ENCODE results near the gene HOXA9.
A peak's percentile ranks its signal among the peaks of the same experiment; 100 is the strongest.

Gene HOXA9

DNA sequence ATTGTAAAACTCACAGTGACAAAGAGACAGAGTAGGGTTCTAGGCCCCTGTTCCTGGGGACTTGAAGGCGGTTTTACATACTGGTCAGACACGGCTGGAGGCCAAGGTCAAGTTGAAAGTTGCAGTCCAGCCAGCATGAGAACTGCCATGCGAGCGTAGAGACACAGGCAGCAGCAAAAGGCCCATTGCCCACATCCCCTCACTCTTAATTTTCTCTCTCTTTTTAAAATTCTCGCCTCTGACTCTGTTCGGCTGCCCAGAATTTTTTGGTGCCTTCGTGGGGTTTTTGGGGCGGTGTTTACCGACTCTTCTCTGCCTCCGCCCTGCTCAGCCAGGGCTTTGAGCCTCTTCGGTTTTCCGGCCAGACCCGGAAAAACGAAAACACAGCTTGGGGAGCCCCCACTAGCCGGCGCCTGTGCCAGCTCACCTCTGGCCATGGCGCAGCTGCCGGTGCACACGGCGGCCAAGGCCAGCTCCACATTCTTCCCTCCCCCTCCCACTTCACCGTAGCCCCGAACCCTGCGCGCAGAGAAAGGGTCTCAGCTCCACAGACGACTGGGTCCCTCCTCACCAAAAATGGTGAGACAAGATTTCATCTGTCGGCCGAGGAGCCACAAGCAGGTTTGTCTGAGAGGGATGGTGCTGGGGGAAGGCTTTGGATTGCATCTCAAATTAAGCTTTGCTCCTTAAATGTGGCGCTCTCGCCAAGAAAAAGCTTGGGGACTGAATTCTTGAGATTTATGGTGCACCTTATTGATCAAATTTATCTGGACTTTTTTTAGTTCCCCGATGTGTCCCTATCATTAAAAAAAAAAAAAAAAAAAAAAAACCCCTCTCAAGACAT is 36.9 kb upstream of the HOXA9 start:
- Histone ChIP-seq H2BK120ac (ENCODE audit: low read depth, low read length) (no peak overlapping the region), H2BK12ac (ENCODE audit: low read length) (no peak overlapping the region), H2AFZ (ENCODE audit: low read length) (no peak overlapping the region), H3K23ac (ENCODE audit: low read depth, low read length, poor library complexity) (peak overlapping the region; percentile 13), H3K9me3 (replicated peaks in 1 of 2; ENCODE audit: control insufficient read depth in 2 of 2, insufficient read depth in 1 of 2, low read depth in 1 of 2, low read length in 2 of 2) (no peaks in the 10 kb centered on the region), H4K91ac (ENCODE audit: low read depth, low read length, poor library complexity) (no peak overlapping the region), H3K27me3 (ENCODE audit: control insufficient read depth in 3 of 3, insufficient read depth in 3 of 3, low read depth in 1 of 3, low read length in 3 of 3) (peaks cover 73 to 98% (median 94%) of the 10 kb centered on the region in 3 experiments), H3K27ac (replicated peaks; ENCODE audit: low read length) (no peak overlapping the region), H2BK15ac (ENCODE audit: low read length) (no peak overlapping the region), H3K14ac (ENCODE audit: low read length) (no peak overlapping the region), H4K8ac (ENCODE audit: low read depth, low read length) (no peak overlapping the region), H3K4ac (ENCODE audit: low read length) (no peak overlapping the region), H3K18ac (ENCODE audit: low read length) (no peak overlapping the region), H3K4me2 (ENCODE audit: insufficient read depth, low read length, poor library complexity, severe bottlenecking) (no peak overlapping the region), H2BK5ac (ENCODE audit: low read length) (no peak overlapping the region), H3K4me3 (ENCODE audit: low read length in 2 of 2) (no peak overlapping the region), H3K79me1 (ENCODE audit: low read depth, low read length) (no peaks in the 10 kb centered on the region), H3K36me3 (replicated peaks in 1 of 2; ENCODE audit: control insufficient read depth in 2 of 2, insufficient read depth in 2 of 2, low read length in 2 of 2) (no peaks in the 10 kb centered on the region), H3K4me1 (ENCODE audit: control insufficient read depth in 2 of 2, insufficient read depth in 1 of 2, low read depth in 1 of 2, low read length in 2 of 2) (peaks cover 0 to 1% of the 10 kb centered on the region in 2 donors), H3K9ac (ENCODE audit: low read depth, low read length, poor library complexity) (no peak overlapping the region), H2AK5ac (ENCODE audit: low read depth, low read length) (no peak overlapping the region)
- WGBS, 2 donors (ENCODE audit: extremely low coverage in 2 of 2, insufficient read length in 2 of 2, insufficient replicate concordance in 1 of 2) = no CpG with 5 or more reads among the region's 30 CpGs
- no peak for DNase-seq (ENCODE audit: low spot score)

DNA sequence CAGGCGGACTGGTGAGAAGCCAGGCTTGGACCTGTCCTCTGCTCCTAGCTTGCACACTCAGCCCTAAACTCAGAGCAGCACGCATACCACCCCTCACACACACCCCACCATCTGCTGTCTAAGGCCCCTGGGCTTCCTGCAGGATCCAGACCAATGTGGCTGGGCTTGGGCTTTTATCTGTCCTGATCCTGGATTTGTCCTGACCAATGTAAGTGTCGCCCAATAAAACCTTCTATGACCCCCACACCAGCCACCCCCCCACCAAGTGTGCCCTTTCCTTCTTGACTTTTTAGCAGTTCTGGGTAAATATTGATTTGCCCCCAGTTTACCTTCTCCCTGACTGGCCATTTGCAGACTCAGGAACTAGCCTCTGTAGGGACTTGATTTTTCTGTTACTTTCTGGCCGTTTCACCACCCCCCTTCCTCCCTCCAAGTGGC is 36.3 kb upstream of the HOXA9 start:
- Histone ChIP-seq H2AFZ (ENCODE audit: low read length) (no peak overlapping the region), H3K9me3 (replicated peaks in 1 of 2; ENCODE audit: control insufficient read depth in 2 of 2, insufficient read depth in 1 of 2, low read depth in 1 of 2, low read length in 2 of 2) (no peaks in the 10 kb centered on the region), H2BK5ac (ENCODE audit: low read length) (no peak overlapping the region), H2AK5ac (ENCODE audit: low read depth, low read length) (no peak overlapping the region), H3K14ac (ENCODE audit: low read length) (no peak overlapping the region), H3K79me1 (ENCODE audit: low read depth, low read length) (no peaks in the 10 kb centered on the region), H3K27ac (replicated peaks; ENCODE audit: low read length) (no peak overlapping the region), H3K4me1 (ENCODE audit: control insufficient read depth in 2 of 2, insufficient read depth in 1 of 2, low read depth in 1 of 2, low read length in 2 of 2) (peaks cover 0 to 1% of the 10 kb centered on the region in 2 donors), H3K9ac (ENCODE audit: low read depth, low read length, poor library complexity) (no peak overlapping the region), H4K91ac (ENCODE audit: low read depth, low read length, poor library complexity) (no peak overlapping the region), H2BK12ac (ENCODE audit: low read length) (no peak overlapping the region), H3K4me2 (ENCODE audit: insufficient read depth, low read length, poor library complexity, severe bottlenecking) (no peak overlapping the region), H2BK15ac (ENCODE audit: low read length) (no peak overlapping the region), H3K23ac (ENCODE audit: low read depth, low read length, poor library complexity) (no peak overlapping the region), H3K18ac (ENCODE audit: low read length) (no peak overlapping the region), H3K27me3 (ENCODE audit: control insufficient read depth in 3 of 3, insufficient read depth in 3 of 3, low read depth in 1 of 3, low read length in 3 of 3) (peaks cover 73 to 94% (median 93%) of the 10 kb centered on the region in 3 experiments), H3K4me3 (ENCODE audit: low read length in 2 of 2) (no peak overlapping the region), H3K4ac (ENCODE audit: low read length) (no peak overlapping the region), H3K36me3 (replicated peaks in 1 of 2; ENCODE audit: control insufficient read depth in 2 of 2, insufficient read depth in 2 of 2, low read length in 2 of 2) (no peaks in the 10 kb centered on the region), H4K8ac (ENCODE audit: low read depth, low read length) (no peak overlapping the region), H2BK120ac (ENCODE audit: low read depth, low read length) (no peak overlapping the region)
- WGBS, 2 donors (ENCODE audit: extremely low coverage in 2 of 2, insufficient read length in 2 of 2, insufficient replicate concordance in 1 of 2) = no CpG with 5 or more reads among the region's 4 CpGs
- no peak for DNase-seq (ENCODE audit: low spot score)

DNA sequence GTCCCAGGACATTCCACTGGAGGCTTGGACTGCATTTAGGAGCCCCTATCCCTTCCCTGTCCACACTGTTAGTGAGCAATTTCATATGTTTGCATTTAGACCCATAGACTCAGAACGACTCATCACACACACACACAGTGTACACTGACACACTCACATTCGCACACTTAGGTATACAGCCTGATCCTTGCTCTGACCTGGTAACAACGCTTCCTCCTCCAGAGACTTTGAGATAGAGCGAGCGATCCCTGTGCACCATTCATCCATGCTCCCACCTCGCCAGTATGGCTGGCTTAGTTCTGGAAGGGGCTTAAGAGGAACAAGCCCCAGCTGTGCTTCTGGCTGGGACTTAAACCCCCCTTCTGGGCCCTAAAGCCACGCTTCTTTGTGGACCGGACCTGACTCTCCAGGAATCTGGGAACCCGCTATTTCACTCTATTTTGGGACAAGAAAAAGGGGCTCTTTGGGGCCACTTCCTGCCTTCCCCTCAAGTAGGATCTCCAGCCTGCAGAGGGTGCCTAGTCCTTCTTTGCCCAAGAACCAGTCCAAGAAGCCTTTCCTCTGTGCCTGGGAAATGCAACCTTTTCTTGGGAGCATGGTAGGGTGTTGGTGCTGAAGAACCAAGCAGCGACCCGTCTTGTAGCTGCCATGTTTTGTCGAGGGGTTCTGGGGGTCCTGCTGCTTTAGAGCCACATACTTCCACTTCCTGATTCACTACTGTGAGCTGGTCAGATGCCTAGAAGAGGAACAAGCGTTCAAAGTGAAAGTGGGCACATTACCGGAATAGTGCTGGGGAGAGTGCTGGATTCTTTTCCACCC is 35.6 kb upstream of the HOXA9 start:
- Histone ChIP-seq H2BK5ac (ENCODE audit: low read length) (no peak overlapping the region), H3K4me1 (ENCODE audit: control insufficient read depth in 2 of 2, insufficient read depth in 1 of 2, low read depth in 1 of 2, low read length in 2 of 2) (peaks cover 0 to 1% of the 10 kb centered on the region in 2 donors), H3K27ac (replicated peaks; ENCODE audit: low read length) (no peak overlapping the region), H3K27me3 (ENCODE audit: control insufficient read depth in 3 of 3, insufficient read depth in 3 of 3, low read depth in 1 of 3, low read length in 3 of 3) (peaks cover 70 to 94% (median 89%) of the 10 kb centered on the region in 3 experiments), H3K4ac (ENCODE audit: low read length) (no peak overlapping the region), H2BK12ac (ENCODE audit: low read length) (no peak overlapping the region), H3K23ac (ENCODE audit: low read depth, low read length, poor library complexity) (peak overlapping the region; percentile 16), H2BK15ac (ENCODE audit: low read length) (no peak overlapping the region), H3K18ac (ENCODE audit: low read length) (no peak overlapping the region), H4K91ac (ENCODE audit: low read depth, low read length, poor library complexity) (no peak overlapping the region), H3K9ac (ENCODE audit: low read depth, low read length, poor library complexity) (no peak overlapping the region), H3K9me3 (replicated peaks in 1 of 2; ENCODE audit: control insufficient read depth in 2 of 2, insufficient read depth in 1 of 2, low read depth in 1 of 2, low read length in 2 of 2) (no peaks in the 10 kb centered on the region), H3K36me3 (replicated peaks in 1 of 2; ENCODE audit: control insufficient read depth in 2 of 2, insufficient read depth in 2 of 2, low read length in 2 of 2) (no peaks in the 10 kb centered on the region), H2AK5ac (ENCODE audit: low read depth, low read length) (no peak overlapping the region), H4K8ac (ENCODE audit: low read depth, low read length) (no peak overlapping the region), H3K4me2 (ENCODE audit: insufficient read depth, low read length, poor library complexity, severe bottlenecking) (no peak overlapping the region), H3K79me1 (ENCODE audit: low read depth, low read length) (no peaks in the 10 kb centered on the region), H3K14ac (ENCODE audit: low read length) (no peak overlapping the region), H2AFZ (ENCODE audit: low read length) (peak overlapping the region; percentile 85), H3K4me3 (ENCODE audit: low read length in 2 of 2) (no peak overlapping the region), H2BK120ac (ENCODE audit: low read depth, low read length) (no peak overlapping the region)
- DNase-seq (ENCODE audit: low spot score) = no peak
- no CpG with 5 or more reads among the region's 14 CpGs for WGBS, 2 donors (ENCODE audit: extremely low coverage in 2 of 2, insufficient read length in 2 of 2, insufficient replicate concordance in 1 of 2)
